Measurements from ENCODE around the gene SPAG6.

Gene SPAG6

DNA sequence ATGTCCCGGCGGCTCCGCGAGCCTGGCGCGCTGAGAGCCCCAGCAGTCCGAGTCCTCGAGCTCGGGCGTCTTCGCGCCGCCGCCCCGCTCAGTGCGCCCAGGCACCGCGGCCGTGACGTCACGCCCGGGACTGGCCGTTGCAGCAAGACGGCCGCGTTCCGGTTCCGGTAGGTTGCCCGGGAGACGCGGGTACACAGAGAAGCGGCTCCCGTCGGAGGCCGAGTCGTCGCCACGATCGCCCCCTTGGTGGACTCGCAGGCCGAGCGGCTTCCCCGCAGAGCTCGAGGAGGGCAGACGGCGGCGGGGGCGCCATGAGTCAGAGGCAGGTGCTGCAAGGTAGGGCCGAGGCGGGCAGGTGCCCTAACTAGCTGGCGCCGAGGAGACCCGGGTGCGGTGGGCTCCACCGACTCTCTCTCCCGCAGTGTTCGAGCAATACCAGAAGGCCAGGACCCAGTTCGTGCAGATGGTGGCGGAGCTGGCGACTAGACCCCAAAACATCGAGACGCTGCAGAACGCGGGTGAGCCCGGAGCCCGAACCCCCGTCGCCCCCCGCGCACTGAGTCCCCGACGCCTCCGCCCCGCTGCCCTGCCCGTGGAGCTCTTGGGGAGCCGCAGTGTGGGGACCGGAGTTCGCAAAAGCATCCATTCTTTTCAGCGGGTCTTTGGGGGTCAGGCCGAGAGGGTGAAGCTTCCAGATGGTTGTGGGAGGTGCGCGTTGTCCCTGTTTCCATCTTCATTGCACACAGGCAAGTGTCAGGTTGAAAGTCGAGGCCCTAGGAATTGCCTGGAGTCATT, at the start of gene SPAG6:
Gene SPAG6 (plus strand): TSS at position 196 of the 795 bp plus-strand sequence. CDS start 116 bp downstream, at position 312.
- TF ChIP-seq, protein P1, sequence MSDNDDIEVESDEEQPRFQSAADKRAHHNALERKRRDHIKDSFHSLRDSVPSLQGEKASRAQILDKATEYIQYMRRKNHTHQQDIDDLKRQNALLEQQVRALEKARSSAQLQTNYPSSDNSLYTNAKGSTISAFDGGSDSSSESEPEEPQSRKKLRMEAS (IDR thresholded peaks at IDR 0.05; ENCODE audit: low read depth, low read length): no peak
- no peak for TF ChIP-seq MYC (IDR thresholded peaks at IDR 0.05; ENCODE audit: low read depth, low read length)
- TF ChIP-seq POLR2A (IDR thresholded peaks at IDR 0.05; ENCODE audit: extremely low read depth, insufficient read length): no peak
- TF ChIP-seq, protein P2, sequence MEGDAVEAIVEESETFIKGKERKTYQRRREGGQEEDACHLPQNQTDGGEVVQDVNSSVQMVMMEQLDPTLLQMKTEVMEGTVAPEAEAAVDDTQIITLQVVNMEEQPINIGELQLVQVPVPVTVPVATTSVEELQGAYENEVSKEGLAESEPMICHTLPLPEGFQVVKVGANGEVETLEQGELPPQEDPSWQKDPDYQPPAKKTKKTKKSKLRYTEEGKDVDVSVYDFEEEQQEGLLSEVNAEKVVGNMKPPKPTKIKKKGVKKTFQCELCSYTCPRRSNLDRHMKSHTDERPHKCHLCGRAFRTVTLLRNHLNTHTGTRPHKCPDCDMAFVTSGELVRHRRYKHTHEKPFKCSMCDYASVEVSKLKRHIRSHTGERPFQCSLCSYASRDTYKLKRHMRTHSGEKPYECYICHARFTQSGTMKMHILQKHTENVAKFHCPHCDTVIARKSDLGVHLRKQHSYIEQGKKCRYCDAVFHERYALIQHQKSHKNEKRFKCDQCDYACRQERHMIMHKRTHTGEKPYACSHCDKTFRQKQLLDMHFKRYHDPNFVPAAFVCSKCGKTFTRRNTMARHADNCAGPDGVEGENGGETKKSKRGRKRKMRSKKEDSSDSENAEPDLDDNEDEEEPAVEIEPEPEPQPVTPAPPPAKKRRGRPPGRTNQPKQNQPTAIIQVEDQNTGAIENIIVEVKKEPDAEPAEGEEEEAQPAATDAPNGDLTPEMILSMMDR (IDR thresholded peaks at IDR 0.05; ENCODE audit: low read depth, low read length): no peak
- DNase-seq (ENCODE audit: low read depth): no peak
- no peak within 1 kb of the TSS for H3K4me3 ChIP-seq (ENCODE audit: low read depth, low read length)

DNA sequence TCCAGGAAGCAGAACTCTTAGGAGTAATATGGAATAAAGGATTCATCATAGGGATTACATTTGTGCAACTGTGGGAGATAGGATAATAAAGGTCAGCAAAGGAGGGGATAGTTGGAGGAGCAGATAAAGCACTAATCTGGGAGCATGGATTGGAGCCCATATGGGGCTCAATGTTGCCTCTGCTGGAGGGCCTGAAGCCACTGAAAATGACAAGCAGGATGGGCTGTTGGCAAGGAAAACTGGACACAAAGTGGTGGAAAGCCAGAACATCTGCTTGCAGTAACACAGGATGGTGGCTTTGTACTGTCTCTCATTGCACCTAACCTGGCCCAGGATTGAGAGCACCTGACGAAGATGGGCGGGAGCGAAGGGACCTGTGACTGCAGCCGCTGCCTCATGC, 44.1 kb upstream of the SPAG6 start:
- TF ChIP-seq, protein P2 (IDR thresholded peaks at IDR 0.05; ENCODE audit: low read depth, low read length): no peak
- TF ChIP-seq, protein P1 (IDR thresholded peaks at IDR 0.05; ENCODE audit: low read depth, low read length): no peak
- no peak for TF ChIP-seq MYC (IDR thresholded peaks at IDR 0.05; ENCODE audit: low read depth, low read length)
- no peak for TF ChIP-seq POLR2A (IDR thresholded peaks at IDR 0.05; ENCODE audit: extremely low read depth, insufficient read length)
- no peak overlapping the region for H3K4me3 ChIP-seq (ENCODE audit: low read depth, low read length)
- no peak for DNase-seq (ENCODE audit: low read depth)

DNA sequence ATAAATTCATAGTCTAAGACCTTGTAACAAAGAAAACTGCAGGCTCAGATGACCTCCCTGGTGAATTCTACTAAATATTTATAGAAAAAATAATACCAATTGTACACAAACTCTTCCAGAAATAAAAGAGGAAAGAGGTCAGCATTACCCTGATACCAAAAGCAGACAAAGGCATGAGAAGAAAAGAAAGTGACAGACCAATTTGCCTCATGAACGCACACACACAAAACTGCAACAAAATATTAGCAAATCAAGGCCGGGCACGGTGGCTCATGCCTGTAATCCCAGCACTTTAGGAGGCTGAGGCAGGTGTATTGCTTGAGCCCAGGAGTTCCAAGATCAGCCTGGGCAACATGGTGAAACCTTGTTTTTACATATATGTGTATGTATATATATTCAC, 41.8 kb upstream of the SPAG6 start:
- TF ChIP-seq, protein P1 (IDR thresholded peaks at IDR 0.05; ENCODE audit: low read depth, low read length): no peak
- TF ChIP-seq, protein P2 (IDR thresholded peaks at IDR 0.05; ENCODE audit: low read depth, low read length): no peak
- TF ChIP-seq MYC (IDR thresholded peaks at IDR 0.05; ENCODE audit: low read depth, low read length) (no peak), POLR2A (IDR thresholded peaks at IDR 0.05; ENCODE audit: extremely low read depth, insufficient read length) (no peak)
- DNase-seq (ENCODE audit: low read depth): no peak
- H3K4me3 ChIP-seq (ENCODE audit: low read depth, low read length): no peak overlapping the region

DNA sequence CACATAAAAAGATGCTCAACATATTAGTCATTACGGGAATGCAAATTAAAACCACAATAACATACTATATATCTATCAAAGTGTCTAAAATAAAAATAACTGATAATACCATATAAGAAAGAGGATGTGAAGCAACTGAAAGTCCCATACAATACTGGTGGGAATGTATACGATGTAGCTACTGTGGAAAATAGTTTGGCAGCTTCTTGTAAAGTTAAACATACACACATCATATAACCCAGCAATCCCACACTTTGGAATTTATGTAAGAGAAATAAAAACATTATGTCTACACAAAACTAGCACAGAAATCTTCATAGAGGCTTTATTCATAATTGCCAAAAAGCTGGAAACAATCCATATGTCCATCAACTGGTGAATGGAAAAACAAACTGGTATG, 39.6 kb upstream of the SPAG6 start:
- TF ChIP-seq, protein P2 (IDR thresholded peaks at IDR 0.05; ENCODE audit: low read depth, low read length): no peak
- TF ChIP-seq, protein P1 (IDR thresholded peaks at IDR 0.05; ENCODE audit: low read depth, low read length): no peak
- no peak for TF ChIP-seq MYC (IDR thresholded peaks at IDR 0.05; ENCODE audit: low read depth, low read length)
- H3K4me3 ChIP-seq (ENCODE audit: low read depth, low read length): no peak overlapping the region
- DNase-seq (ENCODE audit: low read depth): no peak

DNA sequence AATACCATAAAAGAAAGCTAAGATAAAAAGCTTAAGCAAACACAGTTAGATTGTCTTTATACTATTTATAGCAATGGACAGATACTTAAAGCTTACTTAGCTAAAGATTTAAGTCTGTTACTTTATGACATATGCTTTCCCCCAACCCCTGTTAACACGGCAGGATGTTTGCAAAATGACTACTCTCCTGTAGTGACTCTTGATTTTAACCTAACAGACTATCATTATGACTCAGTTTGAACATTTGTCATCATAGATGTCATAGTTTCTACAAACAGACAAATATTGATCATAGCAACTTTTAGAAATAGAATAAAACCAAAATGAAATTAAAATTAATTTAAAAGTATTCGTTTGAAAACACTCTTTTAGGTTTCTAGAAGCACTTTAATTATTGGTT, 36.9 kb upstream of the SPAG6 start:
- DNase-seq (ENCODE audit: low read depth): no peak
- TF ChIP-seq, protein P1 (IDR thresholded peaks at IDR 0.05; ENCODE audit: low read depth, low read length): no peak
- TF ChIP-seq, protein P2 (IDR thresholded peaks at IDR 0.05; ENCODE audit: low read depth, low read length): no peak
- no peak for TF ChIP-seq MYC (IDR thresholded peaks at IDR 0.05; ENCODE audit: low read depth, low read length)
- TF ChIP-seq POLR2A (IDR thresholded peaks at IDR 0.05; ENCODE audit: extremely low read depth, insufficient read length): no peak
- no peak overlapping the region for H3K4me3 ChIP-seq (ENCODE audit: low read depth, low read length)
